Panc1 (cell line): ENCODE results near the gene ARL6IP4. TPM values are rescaled to one million over a fixed set of nuclear protein-coding genes. Genes with fewer than 3 reads are reported as not detected.

ENCODE experiments used
- ATAC-seq: fragments of 200-7000 bp; cut with Tn5 transposase; 2 replicates; pipeline ENCODE4 v1.9.1; 2020; ENCODE audit warnings: mild to moderate bottlenecking, moderate library complexity
- BruUV-seq: library from RNA; stranded (reverse); fragments of 400-500 nt; replicated peaks from 2 replicates; lab custom pipeline; 2021; lab: Mats Ljungman, UMichigan
- CTCF ChIA-PET: fragments of 300-600 bp; sonication (Branson Sonifier 250); formaldehyde crosslinking; loops from one replicate; lab custom pipeline; 2022; ENCODE audit warnings: antibody characterized with exemption; lab: Charles Lee
- POLR2A ChIA-PET: fragments of 300-600 bp; sonication (Branson Sonifier 250); formaldehyde crosslinking; loops from one replicate; lab custom pipeline; 2022; ENCODE audit warnings: antibody characterized with exemption; lab: Charles Lee
- DNase-seq: peaks from one replicate; pipeline ENCODE4 v3.0.0-alpha.2; 2010; ENCODE audit warnings: low read depth, low spot score
- H3K27ac ChIP-seq: 2 replicates; pipeline ENCODE4 v1.5.1; 2011; ENCODE audit warnings: mild to moderate bottlenecking, low read length, inconsistent platforms
- H3K27me3 ChIP-seq: fragments of 200-500 bp; sonication (Bioruptor generic); 2 replicates; pipeline ENCODE4 v1.6.0; 2014; ENCODE audit warnings: low read length, inconsistent platforms; ENCODE audit not compliant: control insufficient read depth, insufficient read depth
- H3K36me3 ChIP-seq: fragments of 200-500 bp; sonication (Bioruptor generic); 2 replicates; pipeline ENCODE4 v1.5.1; 2014; ENCODE audit warnings: inconsistent platforms, mild to moderate bottlenecking, low read length, moderate library complexity; ENCODE audit not compliant: control insufficient read depth, insufficient read depth
- H3K4me1 ChIP-seq: 2 replicates; pipeline ENCODE4 v1.5.1; 2011; ENCODE audit warnings: inconsistent platforms, mild to moderate bottlenecking, low read length, moderate library complexity; ENCODE audit not compliant: control insufficient read depth, insufficient read depth
- H3K4me3 ChIP-seq, 2 experiments: 2 replicates each; pipeline ENCODE4 v1.5.1; 2011 to 2012; ENCODE audit warnings: low read depth in 2 of 2, low read length in 2 of 2, mild to moderate bottlenecking in 2 of 2, inconsistent platforms in 1 of 2, moderate library complexity in 1 of 2
- H3K9me3 ChIP-seq: fragments of 200-500 bp; sonication (Bioruptor generic); 2 replicates; pipeline ENCODE4 v1.5.1; 2014; ENCODE audit warnings: low read depth, mild to moderate bottlenecking, inconsistent platforms, low read length, moderate library complexity; ENCODE audit not compliant: control insufficient read depth, insufficient read depth
- POLR2AphosphoS5 ChIP-seq: IDR thresholded peaks from 2 replicates; pipeline ENCODE4 v1.6.1; 2012; ENCODE audit warnings: mild to moderate bottlenecking, low read depth, low read length, moderate library complexity
- SIN3A ChIP-seq: IDR thresholded peaks from 2 replicates; pipeline ENCODE4 v1.6.1; 2012; ENCODE audit warnings: low read depth, mild to moderate bottlenecking, low read length, moderate library complexity, borderline replicate concordance; ENCODE audit not compliant: insufficient read depth
- TCF7L2 ChIP-seq: IDR thresholded peaks from 2 replicates; pipeline ENCODE4 v1.6.1; 2011; ENCODE audit warnings: mild to moderate bottlenecking, low read depth, low read length, inconsistent platforms
- in situ Hi-C: cut with HindIII; loops from 2 replicates; pipeline ENCODE4 v1.10.0; 2016; ENCODE audit warnings: low sequenced_read_pairs, low pct_unique_long_range_greater_than_20kb
- intact Hi-C: fragments of 100-400 bp; cut with micrococcal nuclease; formaldehyde crosslinking; loops from one replicate; pipeline ENCODE4 v1.10.0; 2022; ENCODE audit not compliant: unreplicated experiment
- total RNA-seq: library from RNA; stranded (reverse); gene quantifications from one replicate; pipeline ENCODE4 v1.2.1, GENCODE V29; 2021; ENCODE audit not compliant: unreplicated experiment
- TF ChIP-seq, protein P1 (sequence below), 2 experiments: IDR thresholded peaks; 2 replicates each; pipeline ENCODE4 v1.6.1; 2011 to 2012; ENCODE audit warnings: low read depth in 2 of 2, control low read depth in 1 of 2, low read length in 1 of 2, mild to moderate bottlenecking in 1 of 2, moderate library complexity in 1 of 2; ENCODE audit not compliant: insufficient read depth in 1 of 2
- TF ChIP-seq, protein P2 (sequence below): fragments of 450-650 bp; IDR thresholded peaks from 2 replicates; pipeline ENCODE4 v1.5.1; 2017; ENCODE audit warnings: mild to moderate bottlenecking

The ARL6IP4 gene
- total RNA-seq, 1 experiment from 2014 or later: 184 TPM

DNA sequence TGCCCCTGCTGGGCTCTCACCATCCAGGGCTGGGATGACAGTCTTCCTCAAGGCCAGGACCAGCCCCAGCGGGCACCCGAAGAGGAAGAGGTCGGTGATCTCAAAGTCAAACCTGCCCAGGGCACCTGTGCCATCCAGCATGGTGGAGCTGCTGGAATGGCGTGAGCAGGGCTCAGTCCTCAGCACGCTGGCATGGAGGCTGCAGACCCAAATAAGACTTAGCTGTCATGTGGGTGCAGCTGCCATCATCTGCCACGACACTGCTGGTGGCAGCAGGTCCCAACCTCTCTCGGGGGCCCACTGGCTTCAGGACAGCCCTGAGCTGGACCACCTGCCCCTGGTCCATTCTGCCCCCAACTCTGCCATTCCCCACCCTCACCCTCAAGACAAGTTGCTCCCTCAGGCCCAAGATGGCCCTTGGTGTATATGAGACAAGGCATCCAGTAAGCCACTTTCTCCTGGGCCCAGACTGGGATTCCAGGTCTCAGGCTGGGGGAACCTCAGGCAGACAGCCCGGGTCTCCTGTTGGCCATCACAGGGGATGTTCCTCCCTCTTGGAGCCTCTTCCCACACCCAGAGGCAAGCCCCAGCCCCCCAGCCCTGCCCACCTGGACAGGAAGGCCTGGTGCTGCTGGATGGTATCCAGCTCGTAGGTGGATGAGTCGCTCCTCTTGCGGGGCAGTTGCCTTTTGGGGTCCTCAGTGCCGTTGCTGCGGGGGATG, 14.5 kb downstream of the ARL6IP4 start:
- BruUV-seq: no TSS peak
- CTCF ChIA-PET: interaction anchor here (0.6 kb wide), 1 partner anchor 11 kb away, joined by 3 read pairs; no protein-coding TSS in a partner anchor

DNA sequence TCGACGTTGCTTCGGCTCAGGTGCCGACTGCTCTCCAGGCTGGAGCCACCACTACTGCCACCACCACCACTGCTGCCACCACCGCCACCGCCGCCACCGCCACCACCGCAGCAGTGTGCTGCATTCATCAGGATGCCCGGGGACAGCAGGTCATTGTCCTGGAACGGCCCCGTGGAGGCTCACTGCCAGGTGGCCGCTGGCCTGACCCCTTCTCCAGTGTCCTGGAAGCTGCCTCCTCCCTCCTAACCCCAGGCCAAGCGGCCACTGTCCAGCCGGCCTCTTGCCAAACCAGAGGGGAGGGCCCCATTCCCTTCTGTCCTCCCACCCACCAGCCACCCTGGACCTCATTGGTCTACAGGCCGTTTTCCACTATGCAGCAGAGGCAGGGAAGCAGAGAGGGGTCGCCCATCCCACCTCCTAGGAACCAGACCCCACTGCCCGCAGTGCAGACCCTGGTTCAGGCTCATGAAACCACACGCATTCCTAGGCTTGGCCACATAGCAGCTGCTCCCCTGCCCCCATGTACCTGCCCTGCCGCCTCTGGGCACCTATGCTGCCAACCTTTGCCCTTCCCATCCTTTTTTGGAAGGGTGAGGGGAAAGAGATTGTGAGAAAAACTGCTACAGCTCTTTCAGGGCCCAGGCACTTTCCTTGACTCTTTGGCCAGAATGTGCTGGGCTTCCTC, 15.2 kb downstream of the ARL6IP4 start:
- Histone ChIP-seq H3K9me3 (no peaks in the 10 kb centered on the region), H3K27ac (no peak overlapping the region), H3K36me3 (no peaks in the 10 kb centered on the region), H3K4me3 (no peak overlapping the region), H3K27me3 (no peaks in the 10 kb centered on the region), H3K4me1 (no peaks in the 10 kb centered on the region)
- POLR2A ChIA-PET: interaction anchor here (0.5 kb wide), 1 partner anchor 568 kb away, joined by 3 read pairs; no protein-coding TSS in a partner anchor
- no peak for ATAC-seq
- CTCF ChIA-PET: no interaction called here
- no peak for DNase-seq
- no TSS peak for BruUV-seq
- intact Hi-C loops (no loop called here), in situ Hi-C loops (no loop called here)
- TF ChIP-seq SIN3A (no peak), POLR2AphosphoS5 (no peak), TCF7L2 (no peak)
- TF ChIP-seq, protein P1, sequence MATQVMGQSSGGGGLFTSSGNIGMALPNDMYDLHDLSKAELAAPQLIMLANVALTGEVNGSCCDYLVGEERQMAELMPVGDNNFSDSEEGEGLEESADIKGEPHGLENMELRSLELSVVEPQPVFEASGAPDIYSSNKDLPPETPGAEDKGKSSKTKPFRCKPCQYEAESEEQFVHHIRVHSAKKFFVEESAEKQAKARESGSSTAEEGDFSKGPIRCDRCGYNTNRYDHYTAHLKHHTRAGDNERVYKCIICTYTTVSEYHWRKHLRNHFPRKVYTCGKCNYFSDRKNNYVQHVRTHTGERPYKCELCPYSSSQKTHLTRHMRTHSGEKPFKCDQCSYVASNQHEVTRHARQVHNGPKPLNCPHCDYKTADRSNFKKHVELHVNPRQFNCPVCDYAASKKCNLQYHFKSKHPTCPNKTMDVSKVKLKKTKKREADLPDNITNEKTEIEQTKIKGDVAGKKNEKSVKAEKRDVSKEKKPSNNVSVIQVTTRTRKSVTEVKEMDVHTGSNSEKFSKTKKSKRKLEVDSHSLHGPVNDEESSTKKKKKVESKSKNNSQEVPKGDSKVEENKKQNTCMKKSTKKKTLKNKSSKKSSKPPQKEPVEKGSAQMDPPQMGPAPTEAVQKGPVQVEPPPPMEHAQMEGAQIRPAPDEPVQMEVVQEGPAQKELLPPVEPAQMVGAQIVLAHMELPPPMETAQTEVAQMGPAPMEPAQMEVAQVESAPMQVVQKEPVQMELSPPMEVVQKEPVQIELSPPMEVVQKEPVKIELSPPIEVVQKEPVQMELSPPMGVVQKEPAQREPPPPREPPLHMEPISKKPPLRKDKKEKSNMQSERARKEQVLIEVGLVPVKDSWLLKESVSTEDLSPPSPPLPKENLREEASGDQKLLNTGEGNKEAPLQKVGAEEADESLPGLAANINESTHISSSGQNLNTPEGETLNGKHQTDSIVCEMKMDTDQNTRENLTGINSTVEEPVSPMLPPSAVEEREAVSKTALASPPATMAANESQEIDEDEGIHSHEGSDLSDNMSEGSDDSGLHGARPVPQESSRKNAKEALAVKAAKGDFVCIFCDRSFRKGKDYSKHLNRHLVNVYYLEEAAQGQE (IDR thresholded peaks at IDR 0.05; ENCODE audit: insufficient read depth in 1 of 2, low read depth in 2 of 2, low read length in 1 of 2): no peak
- TF ChIP-seq, protein P2, sequence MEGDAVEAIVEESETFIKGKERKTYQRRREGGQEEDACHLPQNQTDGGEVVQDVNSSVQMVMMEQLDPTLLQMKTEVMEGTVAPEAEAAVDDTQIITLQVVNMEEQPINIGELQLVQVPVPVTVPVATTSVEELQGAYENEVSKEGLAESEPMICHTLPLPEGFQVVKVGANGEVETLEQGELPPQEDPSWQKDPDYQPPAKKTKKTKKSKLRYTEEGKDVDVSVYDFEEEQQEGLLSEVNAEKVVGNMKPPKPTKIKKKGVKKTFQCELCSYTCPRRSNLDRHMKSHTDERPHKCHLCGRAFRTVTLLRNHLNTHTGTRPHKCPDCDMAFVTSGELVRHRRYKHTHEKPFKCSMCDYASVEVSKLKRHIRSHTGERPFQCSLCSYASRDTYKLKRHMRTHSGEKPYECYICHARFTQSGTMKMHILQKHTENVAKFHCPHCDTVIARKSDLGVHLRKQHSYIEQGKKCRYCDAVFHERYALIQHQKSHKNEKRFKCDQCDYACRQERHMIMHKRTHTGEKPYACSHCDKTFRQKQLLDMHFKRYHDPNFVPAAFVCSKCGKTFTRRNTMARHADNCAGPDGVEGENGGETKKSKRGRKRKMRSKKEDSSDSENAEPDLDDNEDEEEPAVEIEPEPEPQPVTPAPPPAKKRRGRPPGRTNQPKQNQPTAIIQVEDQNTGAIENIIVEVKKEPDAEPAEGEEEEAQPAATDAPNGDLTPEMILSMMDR: no peak

More for the DNA sequence above, 14.5 kb downstream of the ARL6IP4 start:
- Histone ChIP-seq H3K27me3 (no peaks in the 10 kb centered on the region), H3K36me3 (no peaks in the 10 kb centered on the region), H3K9me3 (no peaks in the 10 kb centered on the region), H3K4me1 (no peaks in the 10 kb centered on the region), H3K27ac (no peak overlapping the region), H3K4me3 (no peak overlapping the region)
- intact Hi-C loops (no loop called here), in situ Hi-C loops (no loop called here)
- no peak for ATAC-seq
- DNase-seq: no peak
- POLR2A ChIA-PET: no interaction called here
- TF ChIP-seq SIN3A: no peak
- no peak for TF ChIP-seq TCF7L2
- TF ChIP-seq, protein P1 (IDR thresholded peaks at IDR 0.05; ENCODE audit: insufficient read depth in 1 of 2, low read depth in 2 of 2, low read length in 1 of 2): no peak
- TF ChIP-seq, protein P2: no peak
- TF ChIP-seq POLR2AphosphoS5: no peak
